ENCODE results near the gene TNFRSF1B.
"Not testable (repeated sequence)": the region's sequence is repeated elsewhere in the genome, so short reads cannot be mapped to it uniquely, and the experiment has no call there.

TNFRSF1B gene

GRCh38 chr1:12194666-12195216 lies 27.9 kb downstream of the TNFRSF1B start:
- no peak for DNase-seq

- no peak for DNase-seq
Observed at GRCh38 chr1:12195416-12195815, 28.6 kb downstream of the TNFRSF1B start.

GRCh38 chr1:12196641-12197482 lies 30.1 kb downstream of the TNFRSF1B start:
- DNase-seq = no peak

- DNase-seq = no peak
Observed at GRCh38 chr1:12197483-12197880, 30.7 kb downstream of the TNFRSF1B start.

GRCh38 chr1:12200208-12200607 lies 33.4 kb downstream of the TNFRSF1B start:
- no peak for DNase-seq

GRCh38 chr1:12201352-12202189 lies 34.8 kb downstream of the TNFRSF1B start:
- no peak for DNase-seq

GRCh38 chr1:12202190-12202497 lies 35.4 kb downstream of the TNFRSF1B start:
- no peak for DNase-seq

- no peak for DNase-seq
Observed at GRCh38 chr1:12202577-12202976, 35.8 kb downstream of the TNFRSF1B start.

- DNase-seq = no peak
Observed at GRCh38 chr1:12203216-12204007, 36.6 kb downstream of the TNFRSF1B start.

- DNase-seq = no peak
Observed at GRCh38 chr1:12204140-12204539, 37.3 kb downstream of the TNFRSF1B start.

- DNase-seq = no peak
Observed at GRCh38 chr1:12204754-12205658, 38.2 kb downstream of the TNFRSF1B start.

- no peak for DNase-seq
Observed at GRCh38 chr1:12206238-12206637, 39.4 kb downstream of the TNFRSF1B start.

GRCh38 chr1:12206792-12207424 lies 40.1 kb downstream of the TNFRSF1B start:
- no peak for DNase-seq

- no peak for DNase-seq
Observed at GRCh38 chr1:12208271-12208670, 41.5 kb downstream of the TNFRSF1B start.

GRCh38 chr1:12208764-12209494 lies 42.1 kb downstream of the TNFRSF1B start:
- DNase-seq = peak; percentile 87

GRCh38 chr1:12209495-12209832 lies 42.7 kb downstream of the TNFRSF1B start:
- DNase-seq = no peak

- no peak for DNase-seq
Observed at GRCh38 chr1:12215118-12215961, 48.5 kb downstream of the TNFRSF1B start.

- DNase-seq = no peak
Observed at GRCh38 chr1:12219800-12220199, 53.0 kb downstream of the TNFRSF1B start.

- no peak for DNase-seq
Observed at GRCh38 chr1:12220890-12221289, 54.1 kb downstream of the TNFRSF1B start.

GRCh38 chr1:12222700-12223099 lies 55.9 kb downstream of the TNFRSF1B start:
- DNase-seq = not testable (repeated sequence)

Data from activated CD4-positive, CD25-positive, alpha-beta regulatory T cell treated with anti-CD3 and anti-CD28 coated beads, Interleukin-2, amount 50 U/mL, for 72 hours (primary cell).